ENCODE results near the gene CDK13.
A peak's percentile ranks its signal among the peaks of the same experiment; 100 is the strongest.

Gene CDK13

GRCh38 chr7:40015790-40016296 lies 65.8 kb downstream of the CDK13 start:
- peak; percentile 60 for DNase-seq

GRCh38 chr7:40019558-40019957 lies 69.5 kb downstream of the CDK13 start:
- DNase-seq: no peak

DNA sequence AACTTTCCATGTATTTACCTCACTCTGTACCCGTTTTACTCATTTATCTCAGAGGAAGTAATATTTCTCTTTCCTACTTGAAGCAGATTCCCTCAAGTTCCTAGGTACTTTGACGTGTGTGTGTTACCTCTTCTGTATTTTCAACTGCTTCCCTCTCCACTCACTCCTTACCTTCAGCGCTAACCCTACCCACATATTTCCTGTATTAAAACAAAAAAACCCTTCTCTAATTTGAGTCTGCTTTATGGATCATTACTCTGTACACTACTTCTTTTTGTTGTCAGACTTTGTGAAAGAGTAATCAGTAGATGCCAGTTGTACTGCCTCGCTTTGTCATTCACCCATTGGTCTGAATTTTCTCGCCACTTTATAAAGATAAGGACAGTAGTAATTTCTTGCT lies 74.0 kb downstream of the CDK13 start:
- DNase-seq: no peak

GRCh38 chr7:40024841-40025240 lies 74.8 kb downstream of the CDK13 start:
- DNase-seq: no peak

GRCh38 chr7:40027545-40027944 lies 77.5 kb downstream of the CDK13 start:
- no peak for DNase-seq

- no peak for DNase-seq
Observed at GRCh38 chr7:40033826-40034225, 83.8 kb downstream of the CDK13 start.

DNA sequence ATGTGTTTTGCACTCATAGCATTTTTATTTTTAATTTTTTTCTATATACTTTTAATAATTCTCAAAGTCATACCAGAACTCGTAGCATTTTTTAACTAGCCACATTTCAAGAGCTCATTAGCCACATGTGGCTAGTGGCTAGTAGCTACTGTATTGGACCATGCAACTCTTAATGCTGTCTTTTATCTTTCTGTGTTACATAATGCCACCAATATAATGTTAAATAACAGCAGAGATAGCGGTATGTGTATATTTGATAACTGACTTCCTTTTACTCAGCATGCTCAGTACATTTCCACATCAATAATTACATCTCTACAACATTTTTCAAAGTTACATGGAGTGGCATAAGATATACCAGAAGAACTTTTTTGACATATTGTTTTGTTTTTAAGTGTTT lies 91.4 kb downstream of the CDK13 start:
- no peak for DNase-seq

GRCh38 chr7:40043164-40043563 lies 93.1 kb downstream of the CDK13 start:
- DNase-seq: no peak

DNA sequence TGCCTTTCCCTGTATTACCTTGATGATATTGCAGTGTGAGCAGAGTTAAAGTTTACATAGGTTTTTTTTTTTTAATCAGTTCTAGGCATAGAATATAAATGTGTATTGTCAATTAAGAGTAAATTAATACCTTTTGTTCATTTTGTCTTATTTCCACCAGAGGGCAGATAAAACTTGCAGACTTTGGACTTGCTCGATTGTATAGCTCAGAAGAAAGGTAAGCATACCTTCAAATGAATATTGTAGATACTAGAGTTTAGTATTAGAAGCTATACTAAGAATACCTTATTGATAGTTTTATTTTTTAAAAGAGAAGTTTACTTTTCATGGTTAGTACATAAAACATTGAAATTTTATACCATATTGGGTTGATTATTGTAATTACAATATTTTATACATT lies 97.6 kb downstream of the CDK13 start:
- DNase-seq: no peak

DNA sequence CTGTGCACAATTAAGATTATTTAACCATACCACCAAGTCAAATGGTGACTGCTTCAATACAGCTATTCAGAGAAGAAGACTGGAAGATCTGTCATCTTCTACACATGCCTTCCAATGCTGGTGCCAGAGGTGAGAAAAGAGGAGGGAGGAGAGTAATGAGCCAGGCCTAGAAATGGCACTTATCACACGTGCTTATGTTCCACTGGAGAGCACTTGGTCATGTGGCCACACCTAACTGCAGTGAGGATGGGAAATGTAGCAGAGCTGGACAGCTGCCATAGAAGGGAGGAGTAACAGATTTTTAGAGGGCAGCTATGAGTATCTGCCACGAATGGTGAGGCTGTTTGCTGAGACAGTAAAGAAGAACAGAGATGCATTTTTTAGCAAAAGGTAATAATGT lies 107.2 kb downstream of the CDK13 start:
- DNase-seq: no peak

DNA sequence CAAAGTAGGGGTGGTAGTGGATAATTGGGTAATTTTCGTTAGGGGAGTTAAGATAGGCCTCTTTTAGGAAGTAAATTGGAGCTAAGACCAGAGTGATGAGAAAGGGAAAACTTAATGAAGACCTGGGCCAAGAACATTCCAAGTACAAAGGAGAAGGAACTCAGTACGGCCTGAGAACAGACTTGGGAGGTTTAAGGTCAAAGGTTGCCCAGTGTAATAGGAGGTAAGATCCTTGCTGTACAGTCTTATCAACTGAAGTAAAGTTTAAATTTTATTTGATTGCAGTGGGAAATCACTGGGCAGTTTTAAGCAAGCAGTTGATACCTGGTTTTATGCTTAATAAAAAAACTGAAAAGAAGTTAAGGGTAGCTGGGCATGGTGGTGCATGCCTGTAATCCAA lies 108.0 kb downstream of the CDK13 start:
- no peak for DNase-seq

GRCh38 chr7:40058636-40059035 lies 108.6 kb downstream of the CDK13 start:
- no peak for DNase-seq

- DNase-seq: no peak
Observed at GRCh38 chr7:40059057-40059456, 109.0 kb downstream of the CDK13 start.

- DNase-seq: no peak
Observed at GRCh38 chr7:40072268-40072667, 122.2 kb downstream of the CDK13 start.

DNA sequence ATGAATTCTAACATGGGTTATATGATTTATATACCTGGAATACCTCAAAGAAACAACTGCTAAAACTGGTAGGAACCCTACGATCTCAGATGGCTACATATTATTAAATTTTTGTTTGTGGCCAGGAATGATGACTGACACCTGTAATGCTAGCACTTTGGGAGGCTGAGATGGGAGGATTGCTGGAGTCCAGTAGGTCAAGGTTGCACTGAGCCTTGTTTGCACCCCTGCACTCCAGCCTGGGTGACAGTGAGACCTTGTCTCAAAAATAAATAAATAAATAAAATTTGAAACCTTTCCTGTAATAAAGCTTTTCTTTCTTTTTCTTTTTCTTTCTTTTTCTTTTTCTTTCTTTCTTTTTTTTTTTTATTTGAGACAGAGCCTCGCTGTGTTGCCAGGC lies 123.2 kb downstream of the CDK13 start:
- DNase-seq: no peak

DNA sequence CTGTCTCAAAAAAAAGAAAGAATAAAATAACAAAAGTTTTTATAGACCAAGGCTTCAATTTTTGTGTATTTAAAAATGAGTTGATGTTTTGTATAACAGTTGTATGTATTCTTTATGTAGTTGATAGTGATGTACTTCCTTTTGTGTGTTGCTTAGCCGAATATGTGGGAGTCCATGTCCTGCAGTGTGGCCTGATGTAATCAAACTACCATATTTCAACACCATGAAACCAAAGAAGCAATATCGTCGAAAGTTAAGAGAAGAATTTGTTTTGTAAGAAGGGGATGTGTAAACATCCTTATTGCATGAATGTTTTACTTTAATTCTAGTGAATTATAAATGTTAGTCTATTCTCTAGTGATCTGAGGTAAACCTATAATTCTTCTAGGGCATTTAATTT lies 127.8 kb downstream of the CDK13 start:
- DNase-seq: no peak

DNA sequence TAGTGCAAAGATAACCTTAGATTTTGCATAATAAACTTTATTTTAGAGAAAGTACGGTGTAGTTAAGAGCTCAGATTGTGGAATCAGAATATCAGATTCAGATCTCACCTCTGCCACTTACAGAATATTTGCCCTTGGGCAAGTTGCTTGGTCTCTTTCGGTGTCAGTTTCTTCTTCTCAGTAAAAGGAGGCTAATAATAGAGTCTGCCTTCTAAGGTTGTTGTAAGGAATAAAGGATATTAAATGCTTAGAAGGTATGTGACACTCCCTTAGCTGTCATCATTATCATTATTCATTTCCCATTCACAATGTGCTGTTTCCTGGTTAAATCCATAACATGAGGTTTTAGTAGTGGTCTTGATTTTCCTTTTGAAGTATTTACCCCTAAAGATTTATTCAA lies 142.1 kb downstream of the CDK13 start:
- no peak for DNase-seq

- DNase-seq: no peak
Observed at GRCh38 chr7:40093631-40094350, 143.7 kb downstream of the CDK13 start.

- DNase-seq: no peak
Observed at GRCh38 chr7:40095230-40095629, 145.2 kb downstream of the CDK13 start.

GRCh38 chr7:40095695-40096327 lies 145.8 kb downstream of the CDK13 start:
- DNase-seq: no peak

GRCh38 chr7:40097728-40098127 lies 147.7 kb downstream of the CDK13 start:
- DNase-seq: no peak

DNA sequence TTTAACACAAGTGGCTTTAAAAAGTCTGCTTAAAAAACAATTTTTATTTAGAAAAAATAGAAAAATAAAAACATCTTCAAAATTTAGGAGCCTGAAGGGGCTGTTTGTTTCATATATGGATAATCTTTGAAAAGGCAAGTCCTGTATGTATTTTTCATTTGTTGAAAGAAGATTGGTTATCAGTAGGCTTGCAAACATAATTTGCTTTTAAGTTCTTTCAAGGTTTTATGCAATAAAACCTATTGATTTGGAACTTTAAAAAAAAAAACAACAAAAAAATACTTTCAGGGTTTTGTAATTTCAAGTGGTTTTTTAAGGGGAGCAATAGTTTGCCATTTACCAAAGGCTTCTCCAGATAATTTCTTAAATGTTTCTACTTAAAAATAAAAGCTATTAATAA lies 148.8 kb downstream of the CDK13 start:
- no peak for DNase-seq

GRCh38 chr7:40099837-40100236 lies 149.8 kb downstream of the CDK13 start:
- no peak for DNase-seq

- DNase-seq: no peak
Observed at GRCh38 chr7:40101201-40101600, 151.1 kb downstream of the CDK13 start.

GRCh38 chr7:40102897-40103296 lies 152.8 kb downstream of the CDK13 start:
- no peak for DNase-seq

Data from NCI-H446 treated with DMSO at 0.1 percent for 48 hours (cell line).